T-helper 9 cell (primary cell): ENCODE data around the gene MT1M.

Experiments used
- DNase-seq: peaks from one replicate; pipeline ENCODE4 v3.0.0-alpha.2; 2020

Gene MT1M

GRCh38 chr16:56629531-56629930 lies 2.9 kb upstream of the MT1M start:
- DNase-seq: no peak

GRCh38 chr16:56630134-56630533 lies 2.3 kb upstream of the MT1M start:
- DNase-seq: no peak

- no peak for DNase-seq
Observed at GRCh38 chr16:56631197-56631596, 1.3 kb upstream of the MT1M start.

- no peak for DNase-seq
Observed at GRCh38 chr16:56631832-56632155, 665 bp upstream of the MT1M start.

GRCh38 chr16:56632848-56633365 lies 448 bp downstream of the MT1M start:
- DNase-seq: no peak

GRCh38 chr16:56633535-56633934 lies 1.1 kb downstream of the MT1M start:
- DNase-seq: no peak

GRCh38 chr16:56634715-56635440 lies 2.4 kb downstream of the MT1M start:
- DNase-seq: no peak

- no peak for DNase-seq
Observed at GRCh38 chr16:56635441-56635967, 3.0 kb downstream of the MT1M start.

- no peak for DNase-seq
Observed at GRCh38 chr16:56636616-56637413, 4.4 kb downstream of the MT1M start.

- DNase-seq: no peak
Observed at GRCh38 chr16:56637814-56638750, 5.6 kb downstream of the MT1M start, which contains the start of gene MT1A. MT1A (plus strand) TSS chr16:56638666; CDS start chr16:56638739, 73 bp downstream.

GRCh38 chr16:56639045-56639444 lies 6.6 kb downstream of the MT1M start:
- no peak for DNase-seq

GRCh38 chr16:56640076-56640475 lies 7.6 kb downstream of the MT1M start:
- no peak for DNase-seq

- DNase-seq: no peak
Observed at GRCh38 chr16:56641166-56641565, 8.7 kb downstream of the MT1M start.

- DNase-seq: peak; percentile 57
Observed at GRCh38 chr16:56643080-56643778, 10.8 kb downstream of the MT1M start.

- no peak for DNase-seq
Observed at GRCh38 chr16:56643833-56644232, 11.4 kb downstream of the MT1M start.

GRCh38 chr16:56645311-56645710 lies 12.9 kb downstream of the MT1M start:
- no peak for DNase-seq

GRCh38 chr16:56645838-56646237 lies 13.4 kb downstream of the MT1M start:
- DNase-seq: no peak

GRCh38 chr16:56647641-56648431 lies 15.4 kb downstream of the MT1M start:
- DNase-seq: no peak

- DNase-seq: no peak
Observed at GRCh38 chr16:56649271-56649670, 16.8 kb downstream of the MT1M start.

GRCh38 chr16:56649820-56650219 lies 17.4 kb downstream of the MT1M start:
- DNase-seq: no peak

- DNase-seq: no peak
Observed at GRCh38 chr16:56651586-56651985, 19.1 kb downstream of the MT1M start, which contains the start of gene MT1B. MT1B (plus strand) TSS chr16:56651886; CDS start chr16:56651954, 68 bp downstream.
